GM06990 (cell line): ENCODE data around the gene RNF175.

ENCODE experiments used
- DNase-seq: peaks from one replicate; pipeline ENCODE4 v3.0.0-alpha.2; 2011; ENCODE audit not compliant: insufficient read length; ENCODE audit errors: extremely low read depth
- H3K27me3 ChIP-seq: replicated peaks from 2 replicates; pipeline ENCODE4 v1.6.0; 2011; ENCODE audit warnings: low read length; ENCODE audit not compliant: control insufficient read depth, insufficient read depth
- H3K36me3 ChIP-seq: 2 replicates; pipeline ENCODE4 v1.5.1; 2011; ENCODE audit warnings: low read length; ENCODE audit not compliant: control insufficient read depth, insufficient read depth
- H3K4me3 ChIP-seq: replicated peaks from 2 replicates; pipeline ENCODE4 v1.5.1; 2011; ENCODE audit warnings: low read depth, mild to moderate bottlenecking, control low read depth, low read length
- TF ChIP-seq, protein P1 (sequence below): IDR thresholded peaks from 2 replicates; pipeline ENCODE4 v1.5.1; 2011; ENCODE audit warnings: low read length, control low read depth, mild to moderate bottlenecking, inconsistent platforms; ENCODE audit not compliant: insufficient read depth, poor library complexity, severe bottlenecking

Gene RNF175

DNA sequence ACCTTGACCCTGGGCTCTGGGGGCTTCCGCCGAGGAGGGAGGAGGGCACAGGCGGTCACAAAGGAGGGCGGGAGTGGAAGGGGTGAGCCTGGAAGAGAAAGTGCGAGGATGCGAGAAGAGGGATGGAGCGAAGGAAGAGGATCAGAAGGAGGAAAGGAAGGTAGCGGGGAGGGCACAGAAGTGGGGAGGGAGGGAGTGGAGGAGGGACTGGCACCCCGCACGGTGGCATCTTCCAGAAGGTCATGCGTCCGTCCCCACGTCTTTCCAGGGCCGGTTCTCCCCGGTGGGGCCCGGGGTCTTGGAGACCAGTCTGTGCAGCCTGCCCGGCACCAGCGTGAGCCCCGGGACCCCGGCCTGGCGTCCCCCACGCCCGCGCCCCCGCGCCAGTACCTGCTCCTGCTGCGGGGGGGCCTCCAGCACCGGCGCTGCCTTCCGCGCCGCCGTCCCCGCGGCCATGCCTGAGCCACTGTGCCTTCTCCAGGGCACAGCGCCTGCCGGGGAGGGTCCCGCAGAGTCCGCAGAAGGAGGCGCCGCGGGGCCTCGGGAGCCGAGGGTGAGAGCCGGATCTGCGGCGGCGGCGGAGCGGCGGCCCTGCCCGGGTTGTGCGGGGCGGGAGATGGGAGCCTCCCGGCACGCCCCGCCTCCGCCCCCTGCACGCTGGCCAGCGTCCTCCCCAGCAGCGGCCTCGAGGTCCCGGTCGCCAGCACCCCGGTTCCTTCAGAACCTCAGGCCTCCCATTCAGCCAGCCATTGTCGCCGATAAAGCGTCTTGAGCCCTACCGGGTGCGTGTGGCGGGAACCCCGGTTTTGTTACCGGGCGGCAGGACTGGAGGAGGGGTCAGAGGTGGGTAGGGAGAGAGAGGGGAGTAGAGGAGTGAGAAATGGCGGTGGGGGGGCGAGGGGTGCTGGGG, at the start of gene RNF175:
Gene RNF175 (minus strand): TSS at position 618 of the 910 bp plus-strand sequence. CDS start 162 bp downstream, at position 456.
- TF ChIP-seq, protein P1, sequence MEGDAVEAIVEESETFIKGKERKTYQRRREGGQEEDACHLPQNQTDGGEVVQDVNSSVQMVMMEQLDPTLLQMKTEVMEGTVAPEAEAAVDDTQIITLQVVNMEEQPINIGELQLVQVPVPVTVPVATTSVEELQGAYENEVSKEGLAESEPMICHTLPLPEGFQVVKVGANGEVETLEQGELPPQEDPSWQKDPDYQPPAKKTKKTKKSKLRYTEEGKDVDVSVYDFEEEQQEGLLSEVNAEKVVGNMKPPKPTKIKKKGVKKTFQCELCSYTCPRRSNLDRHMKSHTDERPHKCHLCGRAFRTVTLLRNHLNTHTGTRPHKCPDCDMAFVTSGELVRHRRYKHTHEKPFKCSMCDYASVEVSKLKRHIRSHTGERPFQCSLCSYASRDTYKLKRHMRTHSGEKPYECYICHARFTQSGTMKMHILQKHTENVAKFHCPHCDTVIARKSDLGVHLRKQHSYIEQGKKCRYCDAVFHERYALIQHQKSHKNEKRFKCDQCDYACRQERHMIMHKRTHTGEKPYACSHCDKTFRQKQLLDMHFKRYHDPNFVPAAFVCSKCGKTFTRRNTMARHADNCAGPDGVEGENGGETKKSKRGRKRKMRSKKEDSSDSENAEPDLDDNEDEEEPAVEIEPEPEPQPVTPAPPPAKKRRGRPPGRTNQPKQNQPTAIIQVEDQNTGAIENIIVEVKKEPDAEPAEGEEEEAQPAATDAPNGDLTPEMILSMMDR = no peak
- Histone ChIP-seq H3K4me3 (no peak within 1 kb of the TSS), H3K27me3 (peaks cover 4% of the 10 kb centered on the region), H3K36me3 (no peaks in the 10 kb centered on the region)
- DNase-seq = no peak

DNA sequence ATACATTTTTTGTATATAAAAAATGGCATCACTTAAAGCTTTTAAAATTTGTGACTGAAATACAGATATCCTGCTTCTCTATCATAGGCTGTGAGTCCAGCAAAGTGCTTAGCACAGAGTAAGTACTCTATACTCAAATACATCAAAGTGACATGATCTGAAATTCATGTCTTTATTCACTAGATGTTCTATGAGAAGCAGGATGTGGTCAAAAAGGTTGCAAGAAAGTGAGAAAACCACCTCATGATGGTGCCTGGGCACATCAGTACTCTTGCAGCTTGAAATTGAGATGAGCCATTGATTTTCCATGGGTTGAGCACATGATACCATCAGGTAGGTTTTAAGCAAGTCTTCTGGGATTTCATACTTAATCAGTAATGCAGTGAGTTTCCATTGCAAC, 49.5 kb upstream of the RNF175 start:
- Histone ChIP-seq H3K4me3 (no peak overlapping the region), H3K36me3 (no peaks in the 10 kb centered on the region), H3K27me3 (no peaks in the 10 kb centered on the region)
- no peak for DNase-seq
- TF ChIP-seq, protein P1 = no peak

DNA sequence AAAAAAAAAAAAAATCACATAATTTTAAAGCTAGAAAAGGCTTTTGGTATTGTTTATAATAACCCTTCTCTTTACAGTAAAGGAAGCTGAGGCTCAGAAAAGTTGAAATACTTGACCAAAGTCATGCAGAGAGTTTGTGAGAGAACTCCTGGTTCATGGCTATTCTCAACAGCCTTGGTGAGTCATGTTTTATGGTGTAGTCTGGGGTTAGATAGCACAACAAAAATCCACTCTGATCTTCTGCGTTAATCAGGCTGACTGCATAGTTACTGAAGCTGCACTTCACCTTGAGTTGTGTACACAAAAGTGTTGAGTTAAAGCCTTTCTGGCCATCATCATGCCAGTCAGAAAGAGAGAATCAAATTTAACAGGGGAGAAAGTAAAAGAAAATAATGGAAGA, 48.4 kb upstream of the RNF175 start:
- no peak overlapping the region for H3K4me3 ChIP-seq
- TF ChIP-seq, protein P1 = no peak
- no peaks in the 10 kb centered on the region for H3K27me3 ChIP-seq
- no peak for DNase-seq
- H3K36me3 ChIP-seq = no peaks in the 10 kb centered on the region

DNA sequence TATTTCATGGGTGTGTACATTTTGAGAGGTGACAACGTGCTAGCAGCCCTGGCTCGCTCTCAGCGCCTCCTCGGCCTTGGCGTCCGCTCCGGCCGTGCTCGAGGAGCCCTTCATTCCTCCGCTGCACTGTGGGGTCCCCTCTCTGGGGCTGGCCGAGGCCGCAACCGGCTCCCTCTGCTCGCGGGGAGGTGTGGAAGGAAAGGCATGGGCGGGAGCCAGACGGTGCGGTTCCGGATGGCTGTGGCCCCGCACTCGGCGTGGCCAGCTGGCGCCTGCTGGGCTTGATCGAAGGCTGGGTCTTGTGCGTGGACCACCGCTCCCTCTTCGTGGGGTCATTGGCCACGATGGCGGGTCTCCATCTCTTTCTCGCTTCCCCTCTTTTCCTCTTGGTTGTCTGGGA, 46.2 kb upstream of the RNF175 start:
- no peaks in the 10 kb centered on the region for H3K27me3 ChIP-seq
- TF ChIP-seq, protein P1 = no peak
- DNase-seq = no peak

DNA sequence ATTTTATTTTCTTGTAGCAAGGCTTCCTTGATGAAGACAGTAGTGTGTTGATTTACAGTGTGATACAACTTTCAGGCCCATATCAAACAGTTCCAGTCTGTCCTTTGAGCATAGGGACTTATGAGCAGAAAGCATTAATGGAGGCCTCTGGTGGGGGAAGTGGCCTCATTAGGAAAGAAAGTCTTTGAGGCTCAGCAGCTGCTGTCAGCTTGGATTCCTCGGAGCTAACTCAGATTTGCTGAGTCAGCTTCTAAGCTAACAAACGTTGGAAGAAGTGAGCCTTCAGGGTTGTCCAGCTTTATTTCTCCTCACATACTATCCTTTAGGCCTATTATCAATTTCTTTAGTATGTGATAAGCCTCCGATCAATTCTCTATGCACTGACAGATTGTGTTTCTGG, 44.9 kb upstream of the RNF175 start:
- Histone ChIP-seq H3K36me3 (no peaks in the 10 kb centered on the region), H3K27me3 (no peaks in the 10 kb centered on the region), H3K4me3 (no peak overlapping the region)
- TF ChIP-seq, protein P1 = no peak
- DNase-seq = no peak

More for the DNA sequence above, 46.2 kb upstream of the RNF175 start:
- Histone ChIP-seq H3K36me3 (no peaks in the 10 kb centered on the region), H3K4me3 (no peak overlapping the region)

DNA sequence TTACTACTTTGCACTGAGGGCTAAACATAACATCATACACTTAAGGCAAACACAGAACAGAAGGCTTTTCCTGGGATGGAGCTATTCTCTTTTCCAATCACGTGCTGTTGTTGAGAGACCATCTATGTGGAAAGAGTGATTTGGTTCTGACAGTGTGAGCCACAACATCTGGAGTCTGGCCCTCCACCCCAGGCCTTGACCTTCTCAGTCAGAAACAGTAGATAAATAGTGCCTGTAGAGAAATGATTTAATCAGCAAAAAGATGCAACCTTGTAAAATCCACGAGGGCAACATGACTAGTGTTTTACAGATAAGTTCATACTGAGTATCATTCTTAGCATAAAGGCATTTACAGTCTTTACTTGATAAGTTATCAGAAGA, 39.9 kb upstream of the RNF175 start:
- no peak for DNase-seq
- Histone ChIP-seq H3K36me3 (no peaks in the 10 kb centered on the region), H3K27me3 (no peaks in the 10 kb centered on the region), H3K4me3 (no peak overlapping the region)
- TF ChIP-seq, protein P1 = no peak
